Sciatic nerve (tissue), 2 donors: ENCODE results near the gene VEZT. TPM values are rescaled to one million over a fixed set of nuclear protein-coding genes. Genes with fewer than 3 reads are reported as not detected.
"Not testable (repeated sequence)": the region's sequence is repeated elsewhere in the genome, so short reads cannot be mapped to it uniquely, and the experiment has no call there.

Source experiments
- ATAC-seq: fragments of 200-7000 bp; cut with Tn5 transposase; one replicate; pipeline ENCODE4 v1.9.1; 2020; ENCODE audit warnings: mild to moderate bottlenecking, moderate library complexity
- DNase-seq: peaks from one replicate; pipeline ENCODE4 v3.0.0-alpha.2; 2020; ENCODE audit warnings: low spot score
- intact Hi-C: fragments of 100-400 bp; cut with DNase I; formaldehyde crosslinking; loops from one replicate; pipeline ENCODE4 v1.14.2; 2022
- total RNA-seq: library from RNA; stranded (reverse); fragmentation: NEBNext Ultra II Directional; extraction: Animal tissue kit (Norgen Biotek cat#: 25700); gene quantifications from one replicate; pipeline ENCODE4 v1.2.1, GENCODE V29; 2021
- donor health status: DM: no; HTN: no; CAD: no.
- donor health status: DM: no; HTN: no; CAD: no.

The VEZT gene
- total RNA-seq, 1 donor from 2014 or later: 71.6 TPM

DNA sequence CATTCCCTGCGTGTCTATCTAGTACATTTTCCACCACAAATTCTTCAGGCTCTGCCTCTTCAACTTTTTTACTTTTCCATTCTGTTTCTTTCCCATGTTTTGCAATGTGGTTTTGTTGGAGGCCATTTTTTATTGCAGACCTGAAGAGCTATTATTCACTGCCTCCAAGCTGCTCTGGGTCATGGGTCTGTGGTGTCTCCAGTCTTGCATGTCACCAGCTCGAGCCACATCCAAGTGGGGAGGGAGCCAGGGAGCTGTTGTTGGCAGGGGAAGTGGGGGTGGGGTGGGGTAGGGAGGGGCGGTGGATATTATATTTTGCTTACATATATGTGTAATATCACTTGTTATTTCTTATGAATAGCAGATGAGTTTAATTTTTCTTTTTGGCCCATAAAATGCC lies 69.1 kb downstream of the VEZT start:
- ATAC-seq (no peak), DNase-seq (no peak)
- intact Hi-C loops: no loop called here

DNA sequence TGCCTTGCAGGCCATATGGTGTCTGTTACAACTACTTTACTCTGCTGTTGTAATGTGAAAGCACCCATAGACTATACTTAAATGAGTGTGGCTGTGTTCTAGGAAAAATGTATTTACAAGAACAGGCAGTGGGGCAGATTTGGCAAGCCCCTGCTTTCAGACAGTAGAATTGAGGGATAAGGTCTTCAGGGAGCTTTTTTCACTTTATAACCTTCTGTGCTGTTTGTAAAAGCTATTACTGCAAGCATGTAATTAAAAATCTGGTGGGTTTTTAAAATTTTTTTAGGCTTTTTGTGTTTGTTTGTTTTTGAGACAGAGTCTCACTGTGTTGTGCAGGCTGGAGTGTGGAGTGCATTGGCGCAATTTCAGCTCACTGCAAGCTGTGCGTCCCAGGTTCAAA lies 73.9 kb downstream of the VEZT start:
- ATAC-seq: no peak
- intact Hi-C loops: no loop called here
- DNase-seq: no peak

- ATAC-seq (no peak), DNase-seq (no peak)
- intact Hi-C loops: no loop called here
Measured at GRCh38 chr12:95298916-95299315, 81.3 kb downstream of the VEZT start.

DNA sequence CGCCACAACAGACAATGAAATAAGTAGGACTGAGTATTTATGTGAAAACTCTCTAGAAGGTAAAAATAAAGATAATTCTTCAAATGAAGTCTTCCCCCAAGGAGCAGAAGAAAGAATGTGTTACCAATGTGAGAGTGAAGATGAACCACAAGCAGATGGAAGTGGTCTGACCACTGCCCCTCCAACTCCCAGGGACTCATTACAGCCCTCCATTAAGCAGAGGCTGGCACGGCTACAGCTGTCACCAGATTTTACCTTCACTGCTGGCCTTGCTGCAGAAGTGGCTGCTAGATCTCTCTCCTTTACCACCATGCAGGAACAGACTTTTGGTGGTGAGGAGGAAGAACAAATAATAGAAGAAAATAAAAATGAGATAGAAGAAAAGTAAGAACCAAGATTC lies 82.7 kb downstream of the VEZT start:
- no peak for DNase-seq
- intact Hi-C loops: no loop called here
- ATAC-seq: no peak

GRCh38 chr12:95303476-95303875 lies 85.9 kb downstream of the VEZT start:
- intact Hi-C loops: no loop called here
- no peak for DNase-seq
- no peak for ATAC-seq

DNA sequence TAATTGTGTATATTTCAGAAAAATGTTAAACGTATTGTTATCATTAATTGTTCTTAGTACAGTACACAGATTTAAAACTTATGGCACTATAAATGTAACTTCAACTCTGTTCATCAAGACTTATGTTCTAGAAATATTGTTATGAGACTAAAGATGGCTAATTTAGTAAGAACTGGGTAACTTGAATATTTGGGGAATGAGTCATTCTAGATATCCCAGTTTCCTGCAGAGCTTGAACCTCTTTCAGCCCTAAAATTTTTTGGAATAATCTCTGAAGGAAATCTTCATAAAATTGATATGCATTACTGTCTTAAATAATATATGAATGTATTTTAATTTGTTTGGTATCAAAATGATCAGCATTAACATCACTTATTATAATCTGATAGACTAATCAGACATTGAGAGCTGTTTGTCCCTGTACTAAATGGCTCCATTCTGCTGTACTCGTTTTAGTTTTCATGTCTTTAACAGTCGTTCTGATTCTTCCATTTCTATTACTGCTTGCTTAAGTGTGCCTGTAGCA lies 87.1 kb downstream of the VEZT start:
- no peak for DNase-seq
- intact Hi-C loops: no loop called here
- ATAC-seq: no peak

GRCh38 chr12:95312656-95313055 lies 95.0 kb downstream of the VEZT start:
- DNase-seq (no peak), ATAC-seq (no peak)
- intact Hi-C loops: no loop called here

DNA sequence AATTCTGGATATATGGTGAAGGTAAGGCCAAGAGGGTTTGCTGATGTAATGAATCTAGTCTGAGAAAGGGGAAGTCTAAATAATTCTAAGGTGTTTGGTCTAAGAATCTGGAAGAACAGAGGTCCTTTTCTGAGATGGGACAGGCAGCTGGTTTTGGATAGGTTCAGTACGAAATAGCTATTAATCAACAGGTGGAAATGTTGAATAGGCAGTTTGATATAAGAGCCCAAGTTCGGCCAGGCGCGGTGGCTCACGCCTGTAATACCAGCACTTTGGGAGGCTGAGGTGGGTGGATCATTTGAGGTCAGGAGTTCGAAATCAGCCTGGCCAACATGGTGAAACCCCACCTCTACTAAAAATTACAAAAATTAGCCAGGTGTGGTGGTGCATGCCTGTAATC lies 97.1 kb downstream of the VEZT start:
- DNase-seq, intact Hi-C loops, ATAC-seq: not testable (repeated sequence)

DNA sequence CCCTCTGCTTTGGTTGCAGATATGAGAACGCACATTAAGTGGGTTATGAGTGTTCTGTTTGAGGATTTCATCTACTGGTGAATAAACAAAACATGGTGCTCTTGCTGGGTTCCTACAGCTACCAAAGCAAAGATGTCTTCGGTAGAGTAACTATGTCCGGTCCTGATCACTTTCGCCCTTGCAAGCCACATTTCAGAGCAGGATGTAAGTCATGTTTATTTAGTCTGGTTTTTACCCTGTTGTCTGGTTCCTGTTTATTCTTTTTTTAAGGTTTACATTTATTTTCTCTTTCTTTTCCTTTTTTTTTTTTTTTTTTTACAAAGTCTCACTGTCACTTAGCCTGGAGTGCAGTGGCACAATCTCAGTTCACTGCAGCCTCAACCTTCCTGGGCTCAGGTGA lies 99.2 kb downstream of the VEZT start:
- no peak for DNase-seq
- intact Hi-C loops: no loop called here
- ATAC-seq: no peak

GRCh38 chr12:95318071-95318545 lies 100.5 kb downstream of the VEZT start:
- intact Hi-C loops: no loop called here
- DNase-seq (no peak), ATAC-seq (no peak)

- DNase-seq (no peak), ATAC-seq (no peak)
- intact Hi-C loops: no loop called here
Measured at GRCh38 chr12:95319694-95320331, 102.2 kb downstream of the VEZT start.

DNA sequence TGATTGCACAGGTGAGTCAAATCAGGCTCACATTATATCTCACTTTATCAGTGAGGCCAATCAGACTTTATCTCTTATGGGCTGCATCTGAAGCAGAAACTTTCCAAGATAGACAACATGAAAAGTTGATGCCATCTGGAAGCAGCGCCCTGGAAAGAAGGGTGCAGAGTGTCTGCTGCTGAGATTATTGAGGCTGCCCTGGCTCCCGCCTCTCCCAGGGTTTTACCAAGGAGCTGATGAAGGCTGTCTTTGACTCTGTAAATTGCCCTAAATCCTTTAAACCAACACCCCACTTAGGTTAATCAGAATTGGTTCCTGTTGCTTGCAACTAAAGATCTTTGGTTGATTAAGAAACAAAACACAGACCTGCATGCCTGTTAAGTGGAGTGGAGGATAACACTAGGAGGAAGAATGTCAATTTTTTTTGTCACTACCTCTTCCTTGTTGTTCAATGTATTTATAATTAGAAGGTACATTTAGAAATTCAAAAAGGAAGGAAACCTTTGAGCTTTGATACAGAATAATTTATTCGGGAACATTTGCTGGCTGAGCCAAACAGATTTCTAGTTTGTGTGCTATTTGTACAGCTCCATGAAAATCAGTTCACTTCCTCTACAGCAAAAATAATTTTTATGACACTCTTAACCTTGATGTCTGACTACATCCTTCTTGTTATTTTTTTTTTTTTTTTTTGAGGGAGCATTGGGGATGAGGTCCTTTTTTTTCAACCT lies 104.1 kb downstream of the VEZT start:
- intact Hi-C loops: no loop called here
- ATAC-seq (no peak), DNase-seq (no peak)

GRCh38 chr12:95322326-95322725 lies 104.7 kb downstream of the VEZT start:
- intact Hi-C loops: no loop called here
- DNase-seq (no peak), ATAC-seq (no peak)

GRCh38 chr12:95323212-95323611 lies 105.6 kb downstream of the VEZT start:
- ATAC-seq (no peak), DNase-seq (no peak)
- intact Hi-C loops: no loop called here

DNA sequence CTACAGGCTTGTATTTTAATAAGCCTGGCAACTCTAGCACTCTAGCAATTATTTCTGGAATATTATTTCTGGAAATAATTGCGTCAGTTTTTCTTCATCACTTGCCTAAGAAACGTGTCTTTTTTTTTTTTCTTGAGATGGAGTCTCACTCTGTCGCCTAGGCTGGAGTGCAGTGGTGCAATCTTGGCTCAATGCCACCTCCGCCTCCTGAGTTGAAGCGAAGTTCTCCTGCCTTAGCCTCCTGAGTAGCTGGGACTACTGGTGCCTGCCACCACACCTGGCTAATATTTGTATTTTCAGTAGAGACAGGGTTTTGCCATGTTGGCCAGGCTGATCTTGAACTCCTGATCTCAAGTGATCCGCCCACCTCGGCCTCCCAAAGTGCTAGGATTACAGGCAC lies 106.6 kb downstream of the VEZT start:
- DNase-seq, intact Hi-C loops, ATAC-seq: not testable (repeated sequence)

GRCh38 chr12:95325501-95325900 lies 107.9 kb downstream of the VEZT start:
- no peak for DNase-seq
- no peak for ATAC-seq
- intact Hi-C loops: no loop called here

DNA sequence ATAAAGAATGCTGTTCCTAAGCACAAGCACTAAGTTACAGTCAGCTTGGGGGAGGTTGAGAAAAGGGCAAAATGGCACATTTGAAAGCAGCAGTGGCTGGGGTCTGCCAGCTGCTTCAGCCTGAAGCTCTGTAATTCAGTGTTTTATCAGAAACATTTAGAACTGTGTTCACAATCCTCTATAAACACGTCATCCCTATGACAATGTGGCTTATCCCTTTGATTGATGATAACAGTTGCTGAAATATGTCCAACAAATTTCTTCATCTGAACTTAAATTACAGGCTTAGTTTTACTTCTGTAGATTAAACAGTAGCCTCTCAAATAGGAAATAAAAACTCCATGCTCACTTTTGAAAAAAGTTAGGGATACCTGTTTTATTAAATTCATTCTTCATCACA lies 108.8 kb downstream of the VEZT start:
- intact Hi-C loops: no loop called here
- no peak for ATAC-seq
- no peak for DNase-seq

- no peak for ATAC-seq
- DNase-seq: no peak
- intact Hi-C loops: no loop called here
Measured at GRCh38 chr12:95326855-95327254, 109.2 kb downstream of the VEZT start.

DNA sequence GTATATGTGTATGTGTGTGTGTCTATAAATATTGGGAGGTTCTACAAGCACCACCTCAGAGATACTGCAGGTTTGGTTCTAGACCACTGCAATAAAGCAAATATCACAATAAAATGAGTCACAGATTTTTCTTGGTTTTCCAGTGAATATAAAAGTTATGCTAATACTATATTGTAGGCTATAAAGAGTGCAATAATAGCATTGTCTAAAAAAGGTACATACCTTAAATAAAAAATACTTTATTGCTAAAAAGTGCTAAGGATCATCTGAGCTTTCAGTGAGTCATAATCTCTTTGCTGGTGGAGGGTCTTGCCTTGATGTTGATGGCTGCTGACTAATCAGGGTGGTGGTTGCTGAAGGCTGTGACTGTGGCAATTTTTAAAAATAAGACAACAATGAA lies 111.1 kb downstream of the VEZT start:
- intact Hi-C loops: no loop called here
- no peak for ATAC-seq
- DNase-seq: no peak

DNA sequence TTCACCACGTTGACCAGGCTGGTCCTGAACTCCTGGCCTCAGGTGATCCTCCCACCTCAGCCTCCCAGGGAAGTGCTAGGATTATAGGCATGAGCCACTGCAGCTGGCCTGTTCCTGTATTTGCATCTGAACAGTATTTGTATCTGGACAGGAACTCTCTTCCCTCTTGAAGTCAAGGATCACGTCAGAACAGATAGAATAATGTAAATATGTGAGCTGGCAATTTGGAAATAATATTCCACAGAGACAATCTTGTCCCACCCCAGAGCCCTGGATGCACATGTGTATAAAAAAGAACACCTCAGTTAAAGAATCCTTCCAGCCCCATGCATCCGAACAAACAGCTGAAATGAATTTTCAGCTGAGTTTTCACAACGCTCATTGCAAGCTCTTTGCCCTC lies 118.3 kb downstream of the VEZT start:
- intact Hi-C loops: loop anchor here (5.0 kb wide), 1 partner anchor 219 kb away; no protein-coding TSS in a partner anchor
- no peak for DNase-seq
- ATAC-seq: no peak
